DOHH2 (cell line): ENCODE data around the gene PPL.

ENCODE experiments used
- H3F3A ChIP-seq: fragments of 200-600 bp; sonication (generic), shearing (Covaris generic); 2 replicates; pipeline ENCODE4 v1.6.0; 2016; ENCODE audit warnings: antibody characterized with exemption, mild to moderate bottlenecking; ENCODE audit not compliant: control insufficient read depth, insufficient read depth
- H3K27ac ChIP-seq: fragments of 200-600 bp; sonication (generic); 2 replicates; pipeline ENCODE4 v1.5.1; 2014; ENCODE audit warnings: low read depth, mild to moderate bottlenecking, low read length, moderate library complexity
- H3K27me3 ChIP-seq: fragments of 200-600 bp; sonication (generic); 2 replicates; pipeline ENCODE4 v1.6.1; 2014; ENCODE audit warnings: mild to moderate bottlenecking, low read length, mixed read lengths; ENCODE audit not compliant: control insufficient read depth
- H3K36me3 ChIP-seq: fragments of 200-600 bp; sonication (generic); 2 replicates; pipeline ENCODE4 v1.6.1; 2014; ENCODE audit warnings: mild to moderate bottlenecking, low read length, moderate library complexity, mixed read lengths; ENCODE audit not compliant: control insufficient read depth
- H3K4me1 ChIP-seq: fragments of 200-600 bp; sonication (generic); 2 replicates; pipeline ENCODE4 v1.6.1; 2014; ENCODE audit warnings: mild to moderate bottlenecking, low read length, mixed read lengths; ENCODE audit not compliant: control insufficient read depth
- H3K4me2 ChIP-seq: fragments of 200-600 bp; sonication (generic); 2 replicates; pipeline ENCODE4 v1.6.0; 2014; ENCODE audit warnings: mild to moderate bottlenecking, low read length, moderate library complexity
- H3K4me3 ChIP-seq: fragments of 200-600 bp; sonication (generic); 2 replicates; pipeline ENCODE4 v1.5.1; 2014; ENCODE audit warnings: mild to moderate bottlenecking, low read length, mixed read lengths
- H3K79me2 ChIP-seq: fragments of 200-600 bp; sonication (generic); 2 replicates; pipeline ENCODE4 v1.6.1; 2014; ENCODE audit warnings: mild to moderate bottlenecking, low read length, mixed read lengths; ENCODE audit not compliant: control insufficient read depth
- H3K9me2 ChIP-seq: fragments of 200-600 bp; sonication (generic); replicated peaks from 2 replicates; pipeline ENCODE4 v1.6.1; 2014; ENCODE audit warnings: mild to moderate bottlenecking, low read length, mixed read lengths; ENCODE audit not compliant: control insufficient read depth
- H3K9me3 ChIP-seq: fragments of 200-600 bp; sonication (generic); 2 replicates; pipeline ENCODE4 v1.6.1; 2014; ENCODE audit warnings: antibody characterized with exemption, low read length, mixed read lengths; ENCODE audit not compliant: control insufficient read depth, insufficient read depth
- H4K20me1 ChIP-seq: fragments of 200-600 bp; sonication (generic); 2 replicates; pipeline ENCODE4 v1.6.0; 2014; ENCODE audit warnings: low read depth, mild to moderate bottlenecking, antibody characterized with exemption, low read length, moderate library complexity; ENCODE audit not compliant: control insufficient read depth, insufficient read depth
- CTCF ChIP-seq: fragments of 200-600 bp; sonication (generic); IDR thresholded peaks from one replicate; pipeline ENCODE4 v1.5.1; 2014; ENCODE audit warnings: antibody characterized with exemption, mild to moderate bottlenecking, low read depth, low read length; ENCODE audit not compliant: poor library complexity, severe bottlenecking
- EZH2phosphoT487 ChIP-seq: fragments of 200-600 bp; sonication (generic); IDR thresholded peaks from 2 replicates; pipeline ENCODE4 v1.6.1; 2017; ENCODE audit warnings: borderline replicate concordance, mild to moderate bottlenecking, antibody characterized with exemption, low read length, moderate library complexity, mixed read lengths

PPL gene

GRCh38 chr16:4937782-4938682, 1.1 kb upstream of the PPL start:
- Histone ChIP-seq H3K4me1 (peaks cover 6% of the 10 kb centered on the region; the same call in 1 of the 2 replicates), H3K9me2 (no peaks in the 10 kb centered on the region), H3K27ac (no peak overlapping the region), H3K4me3 (no peak overlapping the region), H3K9me3 (no peaks in the 10 kb centered on the region), H3K27me3 (peaks cover 25% of the 10 kb centered on the region), H3K4me2 (no peak overlapping the region), H3K36me3 (no peaks in the 10 kb centered on the region), H3K79me2 (no peaks in the 10 kb centered on the region), H4K20me1 (no peaks in the 10 kb centered on the region), H3F3A (no peaks in the 10 kb centered on the region)
- no peak for TF ChIP-seq CTCF
- TF ChIP-seq EZH2phosphoT487 = no peak

GRCh38 chr16:4936181-4936990, 562 bp downstream of the PPL start:
- TF ChIP-seq CTCF (peak; percentile 44), EZH2phosphoT487 (peak; percentile 46; the same call in 1 of the 2 replicates)
- Histone ChIP-seq H3K27ac (no peak overlapping the region), H3K79me2 (no peaks in the 10 kb centered on the region), H4K20me1 (no peaks in the 10 kb centered on the region), H3K4me3 (peak overlapping the region; percentile 22; the same call in 1 of the 2 replicates), H3K9me2 (no peaks in the 10 kb centered on the region), H3K4me2 (peak overlapping the region; percentile 53), H3F3A (no peaks in the 10 kb centered on the region), H3K27me3 (peaks cover 25% of the 10 kb centered on the region), H3K36me3 (no peaks in the 10 kb centered on the region), H3K9me3 (no peaks in the 10 kb centered on the region), H3K4me1 (peaks cover 6% of the 10 kb centered on the region; the same call in 1 of the 2 replicates)

- Histone ChIP-seq H3K9me3 (no peaks in the 10 kb centered on the region), H4K20me1 (no peaks in the 10 kb centered on the region), H3K27ac (no peak overlapping the region), H3K4me2 (no peak overlapping the region), H3K27me3 (peaks cover 25% of the 10 kb centered on the region), H3K9me2 (no peaks in the 10 kb centered on the region), H3K79me2 (no peaks in the 10 kb centered on the region), H3K4me3 (no peak overlapping the region), H3F3A (no peaks in the 10 kb centered on the region), H3K36me3 (no peaks in the 10 kb centered on the region), H3K4me1 (peaks cover 6% of the 10 kb centered on the region; the same call in 1 of the 2 replicates)
- TF ChIP-seq EZH2phosphoT487 (no peak), CTCF (no peak)
Measured at GRCh38 chr16:4935241-4935855, 1.6 kb downstream of the PPL start.
